ENCODE measurements around the gene KRTAP2-4.
"Not testable (repeated sequence)": the region's sequence is repeated elsewhere in the genome, so short reads cannot be mapped to it uniquely, and the experiment has no call there.

The KRTAP2-4 gene

DNA sequence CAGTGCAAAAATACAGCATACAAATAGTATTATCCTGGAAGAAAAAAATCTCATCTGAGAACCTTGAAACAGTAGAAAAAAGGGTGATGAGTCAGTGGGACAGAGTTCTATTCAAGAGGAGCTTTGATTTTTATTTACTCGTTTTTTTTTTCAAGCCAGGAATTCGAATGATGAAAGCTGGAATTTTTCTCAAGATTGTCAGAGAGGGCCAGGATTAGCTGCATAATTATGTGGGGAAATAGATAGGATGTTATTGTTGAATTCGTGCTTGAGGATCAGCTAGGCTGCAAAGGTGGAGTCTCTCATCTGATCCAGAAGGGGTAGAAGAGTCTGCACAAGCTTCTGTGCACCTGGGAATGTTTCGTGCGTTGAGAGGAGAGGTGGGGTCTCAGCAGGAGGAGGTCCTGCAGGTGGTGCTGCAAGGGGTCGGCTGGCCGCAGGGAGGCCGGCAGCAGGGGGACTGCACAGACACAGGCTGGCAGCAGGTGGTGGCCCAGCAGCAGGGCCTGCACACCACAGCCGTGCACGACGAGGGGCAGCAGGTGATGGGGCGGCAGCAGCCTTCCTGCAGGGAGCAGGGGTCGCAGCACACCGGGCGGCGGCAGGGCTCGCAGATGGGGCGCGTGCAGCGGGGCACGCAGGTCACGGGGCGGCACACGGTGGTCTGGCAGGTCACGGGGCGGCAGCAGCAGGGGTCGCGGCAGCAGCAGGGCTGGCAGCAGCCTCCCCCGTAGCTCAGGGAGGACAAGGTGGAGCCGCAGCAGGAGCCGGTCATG is 6.2 kb downstream of the KRTAP2-4 start:
- no CpG with 5 or more reads among the region's 31 CpGs for WGBS (ENCODE audit: extremely low coverage, insufficient coverage, low lambda C conversion rate)
- H2AK5ac ChIP-seq (ENCODE audit: low read length); H3K27me3 ChIP-seq (ENCODE audit: insufficient read depth, low read length, poor library complexity); H3K79me1 ChIP-seq (ENCODE audit: low read length); H3K79me2 ChIP-seq (ENCODE audit: control insufficient read depth, insufficient read depth, low read length); H3K56ac ChIP-seq (ENCODE audit: low read length); H3K4me1 ChIP-seq (ENCODE audit: control insufficient read depth, low read depth, low read length); H2BK5ac ChIP-seq (ENCODE audit: low read length); H2BK120ac ChIP-seq (ENCODE audit: low read depth, low read length); H3K27ac ChIP-seq (ENCODE audit: low read depth, low read length); H2BK15ac ChIP-seq (replicated peaks; ENCODE audit: low read depth); H3K4me3 ChIP-seq (ENCODE audit: low read length); H4K5ac ChIP-seq (ENCODE audit: low read length); H3K4ac ChIP-seq (ENCODE audit: low read depth, low read length); H3K4me2 ChIP-seq (ENCODE audit: low read length); H3K36me3 ChIP-seq (ENCODE audit: control insufficient read depth, insufficient read depth, low read length); H3K23ac ChIP-seq (ENCODE audit: low read length); H3K18ac ChIP-seq (ENCODE audit: low read length); H3K9ac ChIP-seq (ENCODE audit: low read length); H4K8ac ChIP-seq (ENCODE audit: low read depth, low read length): not testable (repeated sequence)
- peak; percentile 34 for DNase-seq

DNA sequence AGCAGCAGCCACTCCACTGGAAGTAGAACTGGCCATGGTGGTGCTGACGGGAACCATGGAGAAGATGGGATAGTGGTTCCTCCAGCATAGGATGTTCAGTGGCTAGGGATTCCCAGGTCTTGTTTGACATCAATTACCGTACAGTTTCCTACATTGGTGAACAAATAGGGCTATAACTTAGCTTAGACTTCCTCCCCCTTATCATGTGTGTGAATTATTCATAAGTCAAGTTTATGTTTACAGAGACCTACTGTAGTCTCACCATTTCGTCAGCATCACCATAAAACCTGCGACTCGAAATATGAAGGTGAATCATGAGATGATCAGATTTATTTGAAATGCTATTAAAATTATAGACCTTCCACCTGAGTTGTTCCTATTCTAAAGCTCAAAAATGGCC is 6.9 kb downstream of the KRTAP2-4 start:
- Histone ChIP-seq H2AK5ac (ENCODE audit: low read length) (no peak overlapping the region), H4K5ac (ENCODE audit: low read length) (no peak overlapping the region), H3K18ac (ENCODE audit: low read length) (no peak overlapping the region), H3K36me3 (ENCODE audit: control insufficient read depth, insufficient read depth, low read length) (no peaks in the 10 kb centered on the region), H3K4me1 (ENCODE audit: control insufficient read depth, low read depth, low read length) (no peaks in the 10 kb centered on the region), H3K56ac (ENCODE audit: low read length) (no peak overlapping the region), H3K79me2 (ENCODE audit: control insufficient read depth, insufficient read depth, low read length) (no peaks in the 10 kb centered on the region), H3K79me1 (ENCODE audit: low read length) (no peaks in the 10 kb centered on the region), H3K4me3 (ENCODE audit: low read length) (no peak overlapping the region), H3K27me3 (ENCODE audit: insufficient read depth, low read length, poor library complexity) (no peaks in the 10 kb centered on the region), H2BK15ac (replicated peaks; ENCODE audit: low read depth) (no peak overlapping the region), H4K8ac (ENCODE audit: low read depth, low read length) (no peak overlapping the region), H3K4ac (ENCODE audit: low read depth, low read length) (no peak overlapping the region), H3K4me2 (ENCODE audit: low read length) (no peak overlapping the region), H3K27ac (ENCODE audit: low read depth, low read length) (no peak overlapping the region), H2BK120ac (ENCODE audit: low read depth, low read length) (no peak overlapping the region), H3K23ac (ENCODE audit: low read length) (no peak overlapping the region), H3K9ac (ENCODE audit: low read length) (no peak overlapping the region), H2BK5ac (ENCODE audit: low read length) (no peak overlapping the region)
- DNase-seq, result no peak
- no CpG with 5 or more reads among the region's 5 CpGs for WGBS (ENCODE audit: extremely low coverage, insufficient coverage, low lambda C conversion rate)

DNA sequence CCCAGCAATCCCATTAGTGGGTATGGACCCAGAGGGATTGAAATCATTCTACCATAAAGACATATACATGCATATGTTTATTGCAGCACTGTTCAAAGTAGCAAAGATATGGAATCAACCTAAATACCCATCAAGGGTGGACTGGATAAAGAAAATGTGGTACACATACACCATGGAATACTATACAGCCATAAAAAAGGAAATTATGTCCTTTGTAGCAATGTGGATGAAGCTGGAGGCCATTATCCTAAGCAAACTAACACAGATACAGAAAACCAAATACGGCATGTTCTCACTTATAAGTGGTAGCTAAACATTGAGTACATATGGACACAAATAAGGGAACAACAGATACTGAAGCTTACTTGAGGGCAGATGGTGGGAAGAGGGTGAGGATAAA is 8.1 kb downstream of the KRTAP2-4 start:
- H3K9ac ChIP-seq (ENCODE audit: low read length), result no peak overlapping the region
- H2BK120ac ChIP-seq (ENCODE audit: low read depth, low read length), result no peak overlapping the region
- no peak overlapping the region for H2BK15ac ChIP-seq (replicated peaks; ENCODE audit: low read depth)
- no peak overlapping the region for H3K27ac ChIP-seq (ENCODE audit: low read depth, low read length)
- H3K4me1 ChIP-seq (ENCODE audit: control insufficient read depth, low read depth, low read length), result no peaks in the 10 kb centered on the region
- H3K23ac ChIP-seq (ENCODE audit: low read length), result no peak overlapping the region
- H4K8ac ChIP-seq (ENCODE audit: low read depth, low read length), result no peak overlapping the region
- no peak overlapping the region for H3K4me2 ChIP-seq (ENCODE audit: low read length)
- no peak overlapping the region for H3K4me3 ChIP-seq (ENCODE audit: low read length)
- H3K27me3 ChIP-seq (ENCODE audit: insufficient read depth, low read length, poor library complexity), result no peaks in the 10 kb centered on the region
- H3K36me3 ChIP-seq (ENCODE audit: control insufficient read depth, insufficient read depth, low read length), result no peaks in the 10 kb centered on the region
- H2AK5ac ChIP-seq (ENCODE audit: low read length), result no peak overlapping the region
- no peak overlapping the region for H3K18ac ChIP-seq (ENCODE audit: low read length)
- no CpG with 5 or more reads among the region's 1 CpG for WGBS (ENCODE audit: extremely low coverage, insufficient coverage, low lambda C conversion rate)
- no peak overlapping the region for H4K5ac ChIP-seq (ENCODE audit: low read length)
- no peaks in the 10 kb centered on the region for H3K79me2 ChIP-seq (ENCODE audit: control insufficient read depth, insufficient read depth, low read length)
- no peak overlapping the region for H3K4ac ChIP-seq (ENCODE audit: low read depth, low read length)
- no peaks in the 10 kb centered on the region for H3K79me1 ChIP-seq (ENCODE audit: low read length)
- H3K56ac ChIP-seq (ENCODE audit: low read length), result no peak overlapping the region
- no peak overlapping the region for H2BK5ac ChIP-seq (ENCODE audit: low read length)
- no peak for DNase-seq

DNA sequence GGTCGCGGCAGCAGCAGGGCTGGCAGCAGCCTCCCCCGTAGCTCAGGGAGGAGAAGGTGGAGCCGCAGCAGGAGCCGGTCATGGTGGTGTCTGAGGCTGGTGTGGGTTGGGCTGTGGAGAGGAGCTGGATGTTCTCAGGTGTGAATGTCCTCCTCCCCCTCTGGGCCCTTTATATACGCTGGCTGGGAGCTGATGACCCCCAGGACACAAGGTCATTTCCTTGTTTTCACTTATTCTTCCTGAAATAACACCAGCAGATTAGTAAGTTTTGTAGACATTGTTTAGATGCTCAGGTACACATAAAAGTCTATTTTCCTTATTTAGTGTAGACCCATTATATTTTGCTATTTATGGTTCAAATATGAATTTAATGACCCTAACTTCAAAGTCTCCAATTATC is 10.5 kb downstream of the KRTAP2-4 start, which contains the start of gene KRTAP2-2:
Gene KRTAP2-2, minus strand, starts transcription at position 101 of the 400 bp plus-strand sequence. Its CDS starts 19 bp downstream, at position 82.
- H2BK5ac ChIP-seq (ENCODE audit: low read length); H3K4me1 ChIP-seq (ENCODE audit: control insufficient read depth, low read depth, low read length); H3K36me3 ChIP-seq (ENCODE audit: control insufficient read depth, insufficient read depth, low read length); H3K23ac ChIP-seq (ENCODE audit: low read length); H2AK5ac ChIP-seq (ENCODE audit: low read length); H4K8ac ChIP-seq (ENCODE audit: low read depth, low read length); H3K27me3 ChIP-seq (ENCODE audit: insufficient read depth, low read length, poor library complexity); H3K79me2 ChIP-seq (ENCODE audit: control insufficient read depth, insufficient read depth, low read length); H4K5ac ChIP-seq (ENCODE audit: low read length); H2BK120ac ChIP-seq (ENCODE audit: low read depth, low read length); H3K79me1 ChIP-seq (ENCODE audit: low read length); H3K4me3 ChIP-seq (ENCODE audit: low read length); DNase-seq; H2BK15ac ChIP-seq (replicated peaks; ENCODE audit: low read depth); H3K27ac ChIP-seq (ENCODE audit: low read depth, low read length); H3K4me2 ChIP-seq (ENCODE audit: low read length); H3K18ac ChIP-seq (ENCODE audit: low read length); H3K9ac ChIP-seq (ENCODE audit: low read length); H3K56ac ChIP-seq (ENCODE audit: low read length): not testable (repeated sequence)
- peak within 1 kb of the TSS; percentile 55 for H3K4ac ChIP-seq (ENCODE audit: low read depth, low read length)
- no CpG with 5 or more reads among the region's 6 CpGs for WGBS (ENCODE audit: extremely low coverage, insufficient coverage, low lambda C conversion rate)

DNA sequence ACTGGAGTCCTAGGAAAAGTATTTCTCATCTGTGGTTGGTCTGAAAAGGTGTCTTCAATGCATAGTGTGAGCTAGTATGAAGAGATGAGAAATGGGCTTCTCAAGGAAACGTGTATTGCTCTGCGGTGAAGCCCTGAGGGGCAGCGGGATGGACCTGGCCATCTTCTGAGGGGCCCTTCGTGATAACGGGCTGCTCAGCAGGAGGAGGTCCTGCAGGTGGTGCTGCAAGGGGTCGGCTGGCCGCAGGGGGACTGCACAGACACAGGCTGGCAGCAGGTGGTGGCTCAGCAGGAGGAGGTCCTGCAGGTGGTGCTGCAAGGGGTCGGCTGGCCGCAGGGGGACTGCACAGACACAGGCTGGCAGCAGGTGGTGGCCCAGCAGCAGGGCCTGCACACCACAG is 11.1 kb downstream of the KRTAP2-4 start:
- not testable (repeated sequence) for H2AK5ac ChIP-seq (ENCODE audit: low read length); H3K79me1 ChIP-seq (ENCODE audit: low read length); H3K23ac ChIP-seq (ENCODE audit: low read length); H3K27me3 ChIP-seq (ENCODE audit: insufficient read depth, low read length, poor library complexity); DNase-seq; H3K4ac ChIP-seq (ENCODE audit: low read depth, low read length); H3K4me1 ChIP-seq (ENCODE audit: control insufficient read depth, low read depth, low read length); H3K18ac ChIP-seq (ENCODE audit: low read length); H2BK5ac ChIP-seq (ENCODE audit: low read length); H2BK15ac ChIP-seq (replicated peaks; ENCODE audit: low read depth); H3K4me3 ChIP-seq (ENCODE audit: low read length); H4K5ac ChIP-seq (ENCODE audit: low read length); H3K36me3 ChIP-seq (ENCODE audit: control insufficient read depth, insufficient read depth, low read length); H3K79me2 ChIP-seq (ENCODE audit: control insufficient read depth, insufficient read depth, low read length); H3K56ac ChIP-seq (ENCODE audit: low read length); H2BK120ac ChIP-seq (ENCODE audit: low read depth, low read length); H3K9ac ChIP-seq (ENCODE audit: low read length); H3K27ac ChIP-seq (ENCODE audit: low read depth, low read length); H4K8ac ChIP-seq (ENCODE audit: low read depth, low read length); H3K4me2 ChIP-seq (ENCODE audit: low read length)
- whole genome bisulfite sequencing (ENCODE audit: extremely low coverage, insufficient coverage, low lambda C conversion rate), result no CpG with 5 or more reads among the region's 9 CpGs

DNA sequence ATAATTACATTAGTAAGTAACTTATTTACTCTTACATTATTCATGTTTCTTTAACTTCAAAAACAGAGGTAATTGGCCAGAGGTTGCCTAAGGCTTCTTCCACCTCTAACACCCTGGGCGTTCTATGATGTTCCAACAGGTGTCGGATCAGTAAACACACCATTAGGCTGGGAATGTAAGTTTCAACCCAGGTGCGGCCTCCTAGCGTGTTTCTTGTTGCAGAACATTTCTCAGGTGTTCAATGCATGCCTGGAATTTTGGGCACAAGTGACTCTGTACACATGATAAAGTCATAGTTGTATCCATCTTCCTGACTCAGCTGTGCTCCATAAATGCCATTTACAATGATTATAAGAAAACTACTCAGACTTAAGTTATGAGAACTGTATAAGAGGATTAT is 11.7 kb downstream of the KRTAP2-4 start:
- H2BK15ac ChIP-seq (replicated peaks; ENCODE audit: low read depth), result no peak overlapping the region
- no peak overlapping the region for H3K9ac ChIP-seq (ENCODE audit: low read length)
- no peak overlapping the region for H2BK5ac ChIP-seq (ENCODE audit: low read length)
- H2BK120ac ChIP-seq (ENCODE audit: low read depth, low read length), result no peak overlapping the region
- no CpG with 5 or more reads among the region's 4 CpGs for WGBS (ENCODE audit: extremely low coverage, insufficient coverage, low lambda C conversion rate)
- no peak overlapping the region for H3K56ac ChIP-seq (ENCODE audit: low read length)
- H3K4ac ChIP-seq (ENCODE audit: low read depth, low read length), result no peak overlapping the region
- H4K8ac ChIP-seq (ENCODE audit: low read depth, low read length), result no peak overlapping the region
- H3K79me2 ChIP-seq (ENCODE audit: control insufficient read depth, insufficient read depth, low read length), result no peaks in the 10 kb centered on the region
- no peak overlapping the region for H3K23ac ChIP-seq (ENCODE audit: low read length)
- no peaks in the 10 kb centered on the region for H3K27me3 ChIP-seq (ENCODE audit: insufficient read depth, low read length, poor library complexity)
- H3K4me2 ChIP-seq (ENCODE audit: low read length), result no peak overlapping the region
- H3K27ac ChIP-seq (ENCODE audit: low read depth, low read length), result no peak overlapping the region
- H2AK5ac ChIP-seq (ENCODE audit: low read length), result no peak overlapping the region
- H3K36me3 ChIP-seq (ENCODE audit: control insufficient read depth, insufficient read depth, low read length), result no peaks in the 10 kb centered on the region
- no peak overlapping the region for H3K4me3 ChIP-seq (ENCODE audit: low read length)
- peak overlapping the region; percentile 51 for H3K18ac ChIP-seq (ENCODE audit: low read length)
- no peak for DNase-seq
- H4K5ac ChIP-seq (ENCODE audit: low read length), result no peak overlapping the region
- H3K79me1 ChIP-seq (ENCODE audit: low read length), result no peaks in the 10 kb centered on the region
- H3K4me1 ChIP-seq (ENCODE audit: control insufficient read depth, low read depth, low read length), result peaks cover 1% of the 10 kb centered on the region

All from mesendoderm (in vitro differentiated cells).